GM12872 (cell line): ENCODE measurements around the gene ZNF230.

ENCODE experiments used
- TF ChIP-seq, protein P1 (sequence below): IDR thresholded peaks from 3 replicates; pipeline ENCODE4 v1.5.1; 2011; ENCODE audit warnings: low read depth, mild to moderate bottlenecking, low read length, moderate library complexity; ENCODE audit not compliant: insufficient read depth

ZNF230 gene

DNA sequence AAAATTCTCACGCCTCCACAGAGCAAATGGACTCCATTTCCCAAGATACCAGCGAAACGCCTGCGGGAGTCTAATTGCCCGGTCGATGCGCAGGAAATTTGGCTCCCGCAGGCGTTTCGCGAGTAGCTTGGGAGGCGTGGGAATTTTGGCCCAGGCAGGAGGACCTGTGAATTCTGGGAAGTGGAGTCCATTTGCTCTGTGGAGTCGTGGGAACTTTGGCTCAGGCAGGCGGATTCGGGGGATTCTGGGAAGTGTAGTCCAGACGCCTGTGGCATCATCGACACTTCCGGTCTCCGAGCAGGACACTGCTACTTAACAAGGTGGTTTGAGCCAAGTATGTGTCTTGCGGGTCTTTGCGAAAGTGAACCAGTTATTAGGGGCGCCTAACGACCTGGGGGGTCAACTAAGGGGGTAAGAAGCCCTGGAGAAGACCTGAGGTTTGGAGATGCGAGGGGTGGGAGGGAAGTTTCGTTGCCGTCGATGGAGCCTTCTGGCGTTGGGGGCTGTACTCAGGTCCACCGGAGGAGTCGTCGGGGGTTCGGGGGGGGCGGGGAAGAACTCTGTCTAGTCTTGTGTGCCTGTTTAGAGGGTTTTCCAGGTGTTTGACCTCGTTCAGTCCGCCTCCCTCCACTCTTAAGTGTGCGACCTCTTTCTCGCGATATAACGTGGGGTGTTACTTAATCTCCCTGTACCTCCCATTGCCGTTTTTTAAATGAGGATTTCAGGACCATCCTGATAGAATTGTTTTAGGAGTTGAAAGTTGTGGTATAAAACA lies 18.7 kb upstream of the ZNF230 start, which contains the start of gene ZNF155:
Gene ZNF155, plus strand, starts transcription at position 277 of the 775 bp plus-strand sequence. CDS start 4,356 bp downstream, outside the sequence.
- TF ChIP-seq, protein P1, sequence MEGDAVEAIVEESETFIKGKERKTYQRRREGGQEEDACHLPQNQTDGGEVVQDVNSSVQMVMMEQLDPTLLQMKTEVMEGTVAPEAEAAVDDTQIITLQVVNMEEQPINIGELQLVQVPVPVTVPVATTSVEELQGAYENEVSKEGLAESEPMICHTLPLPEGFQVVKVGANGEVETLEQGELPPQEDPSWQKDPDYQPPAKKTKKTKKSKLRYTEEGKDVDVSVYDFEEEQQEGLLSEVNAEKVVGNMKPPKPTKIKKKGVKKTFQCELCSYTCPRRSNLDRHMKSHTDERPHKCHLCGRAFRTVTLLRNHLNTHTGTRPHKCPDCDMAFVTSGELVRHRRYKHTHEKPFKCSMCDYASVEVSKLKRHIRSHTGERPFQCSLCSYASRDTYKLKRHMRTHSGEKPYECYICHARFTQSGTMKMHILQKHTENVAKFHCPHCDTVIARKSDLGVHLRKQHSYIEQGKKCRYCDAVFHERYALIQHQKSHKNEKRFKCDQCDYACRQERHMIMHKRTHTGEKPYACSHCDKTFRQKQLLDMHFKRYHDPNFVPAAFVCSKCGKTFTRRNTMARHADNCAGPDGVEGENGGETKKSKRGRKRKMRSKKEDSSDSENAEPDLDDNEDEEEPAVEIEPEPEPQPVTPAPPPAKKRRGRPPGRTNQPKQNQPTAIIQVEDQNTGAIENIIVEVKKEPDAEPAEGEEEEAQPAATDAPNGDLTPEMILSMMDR: no peak

DNA sequence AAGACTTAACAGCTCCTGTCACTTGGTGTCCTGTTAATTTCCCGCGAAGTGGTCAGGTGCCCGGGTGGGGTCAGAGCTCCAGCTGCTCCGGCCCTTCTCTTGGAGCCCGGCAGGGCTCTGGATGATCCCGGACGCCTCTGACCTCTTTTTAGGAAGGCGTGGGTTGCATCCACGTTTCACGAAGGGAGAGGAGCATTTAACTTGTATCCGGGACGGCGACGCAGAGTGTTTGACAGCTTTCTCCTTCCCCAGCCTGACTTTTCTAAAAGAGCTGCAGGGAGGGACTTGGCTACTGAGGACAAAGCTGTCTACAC lies 18.1 kb upstream of the ZNF230 start:
- TF ChIP-seq, protein P1: no peak

DNA sequence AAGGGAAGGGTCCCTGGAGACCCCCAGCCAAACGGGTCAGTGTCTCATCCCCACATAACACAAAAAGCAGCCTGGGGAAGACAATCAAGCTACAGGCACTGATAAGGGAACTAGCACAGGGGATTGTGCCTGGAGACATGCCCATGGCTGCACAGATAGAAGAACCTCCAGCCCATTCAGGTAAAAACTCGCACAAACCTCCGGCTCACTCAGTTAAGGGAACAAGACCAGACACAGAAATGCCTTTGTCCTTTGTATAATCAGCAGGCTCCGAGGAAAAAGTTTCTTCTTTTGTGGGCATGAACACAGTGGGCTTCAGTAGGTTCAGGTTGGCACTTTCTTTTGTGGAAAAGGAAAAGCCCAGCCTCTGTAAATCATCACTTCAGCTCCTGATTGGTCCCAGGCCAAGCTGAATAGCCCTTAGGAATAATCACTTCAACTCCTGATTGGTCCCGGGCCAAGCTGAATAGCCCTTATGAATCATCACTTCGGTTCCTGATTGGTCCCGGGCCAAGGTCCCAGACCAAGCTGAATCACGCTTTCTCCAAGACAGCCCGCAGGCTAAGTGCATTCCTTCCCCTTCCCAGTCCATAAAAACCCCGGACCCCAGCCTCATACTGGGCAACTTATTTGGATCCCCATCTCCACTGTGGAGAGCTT lies 5.0 kb upstream of the ZNF230 start:
- TF ChIP-seq, protein P1: no peak

DNA sequence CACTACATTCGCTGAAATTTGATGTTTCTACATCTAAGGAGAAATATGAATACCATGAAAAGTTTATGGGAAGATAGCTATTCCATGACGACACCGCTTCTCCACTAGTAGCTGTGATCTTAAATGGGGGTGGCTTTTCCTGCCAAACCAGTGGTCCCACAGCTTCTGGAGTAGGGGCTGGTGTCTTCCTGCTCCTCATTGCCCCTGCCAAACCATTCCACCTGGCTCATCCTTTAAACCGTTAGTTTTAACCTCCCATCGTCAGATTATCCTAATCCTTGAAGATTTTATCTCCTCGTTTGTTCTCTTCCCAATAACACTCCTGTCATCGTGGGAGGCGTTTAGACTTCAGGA lies 568 bp upstream of the ZNF230 start:
- TF ChIP-seq, protein P1: no peak

DNA sequence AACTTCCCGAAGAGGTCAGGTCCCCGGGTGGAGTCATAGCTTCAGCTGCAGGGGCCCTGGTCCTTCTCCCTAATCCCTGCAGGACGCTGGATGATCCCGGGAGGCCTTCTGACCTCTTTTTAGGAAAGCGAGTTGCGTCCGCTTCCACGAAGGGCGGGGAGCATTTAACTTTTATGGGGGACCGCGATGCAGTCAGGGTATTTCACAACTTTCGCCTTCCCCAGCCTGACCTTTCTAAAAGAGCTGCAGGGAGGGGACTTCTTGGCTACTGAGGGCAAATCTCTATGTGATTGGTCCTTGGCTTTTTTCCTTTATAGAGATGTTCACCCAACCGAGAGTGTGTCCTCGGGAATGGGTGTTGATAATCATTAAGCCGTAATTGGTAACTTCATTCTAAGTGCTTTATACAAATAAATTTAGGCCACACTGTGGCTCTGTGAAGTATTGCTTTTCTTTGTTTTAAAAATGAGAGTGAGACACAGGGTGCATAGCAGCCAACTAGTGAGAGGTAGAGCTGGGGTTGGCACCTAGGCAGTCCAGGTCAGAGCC lies 778 bp downstream of the ZNF230 start:
- TF ChIP-seq, protein P1: no peak

DNA sequence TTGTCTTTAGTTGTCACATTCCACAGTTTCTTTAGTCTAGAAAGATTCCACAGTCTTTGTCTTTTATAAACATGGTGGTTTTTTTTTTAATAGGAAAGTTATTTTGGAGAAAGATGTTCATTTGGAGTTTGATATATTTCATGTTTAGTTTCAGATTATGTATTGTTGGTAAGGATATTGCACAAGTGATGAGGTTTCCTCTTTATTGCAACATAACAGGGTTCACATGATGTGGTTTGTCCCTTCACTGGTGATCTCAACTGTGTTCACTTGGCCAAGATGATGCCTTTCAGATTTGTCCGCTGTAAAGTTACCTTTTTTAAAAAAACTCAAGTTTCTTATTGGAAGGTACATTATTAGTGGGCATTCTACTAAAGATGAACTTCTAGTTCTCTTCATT lies 3.2 kb downstream of the ZNF230 start:
- TF ChIP-seq, protein P1: no peak

DNA sequence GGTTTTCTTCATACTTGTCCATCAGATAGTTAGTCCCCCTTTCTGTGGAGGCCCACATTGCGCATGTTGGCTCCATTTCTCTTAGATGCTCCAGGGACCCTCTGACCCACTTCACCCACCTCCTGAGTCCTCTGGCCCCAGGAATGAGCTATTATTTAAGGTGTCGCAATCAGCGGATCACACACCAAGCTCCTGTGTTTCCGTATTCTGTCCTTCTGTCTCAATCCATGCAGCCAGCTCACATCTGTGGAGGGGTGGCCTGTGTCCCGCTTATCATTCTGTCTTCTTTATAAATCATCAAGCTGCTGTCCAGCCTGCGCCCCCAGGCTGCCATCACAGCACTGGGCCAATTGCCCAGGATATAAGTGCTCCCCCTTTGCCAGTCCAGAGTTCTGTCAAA lies 4.7 kb downstream of the ZNF230 start:
- TF ChIP-seq, protein P1: no peak
